PC-3 (cell line): ENCODE measurements around the gene DIP2C. TPM values are rescaled to one million over a fixed set of nuclear protein-coding genes. Genes with fewer than 3 reads are reported as not detected.

Source experiments
- ATAC-seq: fragments of 200-7000 bp; cut with Tn5 transposase; 2 replicates; pipeline ENCODE4 v1.9.1; 2020; ENCODE audit warnings: mild to moderate bottlenecking, moderate library complexity
- BruUV-seq: library from RNA; stranded (reverse); fragments of 400-500 nt; replicated peaks from 2 replicates; lab custom pipeline; 2021; lab: Mats Ljungman, UMichigan
- CTCF ChIA-PET: fragments of 300-600 bp; sonication (Branson Sonifier 250); formaldehyde crosslinking; loops from one replicate; lab custom pipeline; 2022; ENCODE audit warnings: antibody characterized with exemption; lab: Charles Lee
- POLR2A ChIA-PET: fragments of 300-600 bp; sonication (Branson Sonifier 250); formaldehyde crosslinking; loops from one replicate; lab custom pipeline; 2022; ENCODE audit warnings: antibody characterized with exemption; ENCODE audit not compliant: unreplicated experiment; lab: Charles Lee
- DNase-seq: peaks from one replicate; pipeline ENCODE4 v3.0.0-alpha.2; 2015
- H2AFZ ChIP-seq: fragments of 300-600 bp; sonication (generic); 2 replicates; pipeline ENCODE4 v1.6.0; 2016; ENCODE audit warnings: antibody characterized with exemption, low read length
- H3F3A ChIP-seq: fragments of 300-600 bp; sonication (generic); one replicate; pipeline ENCODE4 v1.6.0; 2017; ENCODE audit warnings: antibody characterized with exemption, low read length, control low read depth, mild to moderate bottlenecking; ENCODE audit not compliant: unreplicated experiment
- H3K27ac ChIP-seq: fragments of 300-600 bp; sonication (generic); 2 replicates; pipeline ENCODE4 v1.5.1; 2016; ENCODE audit warnings: mild to moderate bottlenecking, low read length
- H3K27me3 ChIP-seq: fragments of 300-600 bp; sonication (generic); 2 replicates; pipeline ENCODE4 v1.6.1; 2016; ENCODE audit warnings: low read length, mixed read lengths
- H3K36me3 ChIP-seq: fragments of 300-600 bp; sonication (generic); 2 replicates; pipeline ENCODE4 v1.6.1; 2016; ENCODE audit warnings: low read depth, mixed run types, low read length, mixed read lengths
- H3K4me1 ChIP-seq: fragments of 300-600 bp; sonication (generic); 2 replicates; pipeline ENCODE4 v1.5.1; 2016; ENCODE audit warnings: low read length; ENCODE audit not compliant: insufficient read depth
- H3K4me2 ChIP-seq: fragments of 300-600 bp; sonication (generic); 2 replicates; pipeline ENCODE4 v1.6.0; 2016; ENCODE audit warnings: low read length
- H3K4me3 ChIP-seq: fragments of 300-600 bp; sonication (generic); 2 replicates; pipeline ENCODE4 v1.5.1; 2016; ENCODE audit warnings: mild to moderate bottlenecking, low read length, mixed read lengths
- H3K79me2 ChIP-seq: fragments of 300-600 bp; sonication (generic); 2 replicates; pipeline ENCODE4 v1.6.1; 2017; ENCODE audit warnings: low read length, mixed read lengths
- H3K9ac ChIP-seq: fragments of 300-600 bp; sonication (generic); 2 replicates; pipeline ENCODE4 v1.6.0; 2016; ENCODE audit warnings: mild to moderate bottlenecking, low read length
- H3K9me2 ChIP-seq: fragments of 300-600 bp; sonication (generic); replicated peaks from 2 replicates; pipeline ENCODE4 v1.6.1; 2016; ENCODE audit warnings: mixed run types, low read length, mixed read lengths
- H3K9me3 ChIP-seq: fragments of 300-600 bp; sonication (generic); 2 replicates; pipeline ENCODE4 v1.6.1; 2016; ENCODE audit warnings: low read length, mixed read lengths
- H4K20me1 ChIP-seq: fragments of 300-600 bp; sonication (generic); 2 replicates; pipeline ENCODE4 v1.6.1; 2016; ENCODE audit warnings: low read length, mixed read lengths
- CTCF ChIP-seq: fragments of 300-600 bp; sonication (generic); conservative IDR thresholded peaks from 2 replicates; pipeline ENCODE4 v1.5.1; 2017; ENCODE audit warnings: antibody characterized with exemption, low read depth, mild to moderate bottlenecking, low read length
- EZH2 ChIP-seq: fragments of 300-600 bp; sonication (generic); IDR thresholded peaks from one replicate; pipeline ENCODE4 v1.6.1; 2017; ENCODE audit warnings: antibody characterized with exemption, mild to moderate bottlenecking, low read length; ENCODE audit not compliant: unreplicated experiment
- EZH2phosphoT487 ChIP-seq: fragments of 300-600 bp; sonication (generic); IDR thresholded peaks from 2 replicates; pipeline ENCODE4 v1.6.1; 2018; ENCODE audit warnings: mild to moderate bottlenecking, antibody characterized with exemption, low read length, borderline replicate concordance
- intact Hi-C: fragments of 100-400 bp; cut with micrococcal nuclease; formaldehyde crosslinking; loops from 2 replicates; pipeline ENCODE4 v1.9.0; 2023
- total RNA-seq: library from RNA; depleted of rRNA; stranded (reverse); fragments of >200 nt; gene quantifications from 2 replicates; pipeline ENCODE4 v1.2.3, GENCODE V29; 2014

DIP2C gene
- total RNA-seq, 1 experiment from 2014 or later: 3.1 TPM

- no TSS peak for BruUV-seq
- Histone ChIP-seq H3K9me2 (no peaks in the 10 kb centered on the region), H3K27ac (no peak overlapping the region), H3F3A (no peaks in the 10 kb centered on the region), H3K27me3 (no peaks in the 10 kb centered on the region), H3K4me2 (no peak overlapping the region), H3K4me1 (peaks cover 8% of the 10 kb centered on the region), H3K79me2 (no peaks in the 10 kb centered on the region), H3K9ac (no peak overlapping the region), H2AFZ (no peak overlapping the region), H3K36me3 (no peaks in the 10 kb centered on the region), H3K9me3 (no peaks in the 10 kb centered on the region), H4K20me1 (no peaks in the 10 kb centered on the region), H3K4me3 (no peak overlapping the region)
- intact Hi-C loops: no loop called here
- ChIA-PET POLR2A (no interaction called here), CTCF (no interaction called here)
- ATAC-seq: no peak
- DNase-seq: no peak
- TF ChIP-seq CTCF: no peak
- no peak for TF ChIP-seq EZH2
- no peak for TF ChIP-seq EZH2phosphoT487
Measured at GRCh38 chr10:241451-241850, 448.0 kb downstream of the DIP2C start.

- CTCF ChIA-PET: no interaction called here
- no peaks in the 10 kb centered on the region for H3K9me2 ChIP-seq
Measured at GRCh38 chr10:239109-239508, 450.4 kb downstream of the DIP2C start.

More at GRCh38 chr10:239109-239508, 450.4 kb downstream of the DIP2C start:
- DNase-seq (peak; percentile 76), ATAC-seq (peak; percentile 96)
- intact Hi-C loops: loop anchor here (2.0 to 10.0 kb wide), 4 partner anchors 62 to 556 kb away; no protein-coding TSS in a partner anchor
- Histone ChIP-seq H3K4me1 (peaks cover 8% of the 10 kb centered on the region), H4K20me1 (no peaks in the 10 kb centered on the region), H2AFZ (no peak overlapping the region), H3K27ac (peak overlapping the region; percentile 43), H3K9me3 (no peaks in the 10 kb centered on the region), H3K4me3 (no peak overlapping the region), H3K79me2 (no peaks in the 10 kb centered on the region), H3K27me3 (no peaks in the 10 kb centered on the region), H3F3A (no peaks in the 10 kb centered on the region), H3K36me3 (no peaks in the 10 kb centered on the region), H3K4me2 (no peak overlapping the region), H3K9ac (no peak overlapping the region)
- BruUV-seq: no TSS peak
- POLR2A ChIA-PET: no interaction called here
- TF ChIP-seq CTCF: peak; percentile 58
- no peak for TF ChIP-seq EZH2
- no peak for TF ChIP-seq EZH2phosphoT487
